NCI-H2196 (cell line): ENCODE data around the gene LDB1.
A peak's percentile ranks its signal among the peaks of the same experiment; 100 is the strongest.

Experiments
- DNase-seq: peaks from one replicate; lab custom pipeline; 2025; ENCODE audit not compliant: unreplicated experiment; lab: John Stamatoyannopoulos, UW

Gene LDB1

GRCh38 chr10:102135956-102136526, 15.9 kb upstream of the LDB1 start:
- DNase-seq: peak; percentile 14

- no peak for DNase-seq
Observed at GRCh38 chr10:102134416-102134815, 14.2 kb upstream of the LDB1 start.

DNA sequence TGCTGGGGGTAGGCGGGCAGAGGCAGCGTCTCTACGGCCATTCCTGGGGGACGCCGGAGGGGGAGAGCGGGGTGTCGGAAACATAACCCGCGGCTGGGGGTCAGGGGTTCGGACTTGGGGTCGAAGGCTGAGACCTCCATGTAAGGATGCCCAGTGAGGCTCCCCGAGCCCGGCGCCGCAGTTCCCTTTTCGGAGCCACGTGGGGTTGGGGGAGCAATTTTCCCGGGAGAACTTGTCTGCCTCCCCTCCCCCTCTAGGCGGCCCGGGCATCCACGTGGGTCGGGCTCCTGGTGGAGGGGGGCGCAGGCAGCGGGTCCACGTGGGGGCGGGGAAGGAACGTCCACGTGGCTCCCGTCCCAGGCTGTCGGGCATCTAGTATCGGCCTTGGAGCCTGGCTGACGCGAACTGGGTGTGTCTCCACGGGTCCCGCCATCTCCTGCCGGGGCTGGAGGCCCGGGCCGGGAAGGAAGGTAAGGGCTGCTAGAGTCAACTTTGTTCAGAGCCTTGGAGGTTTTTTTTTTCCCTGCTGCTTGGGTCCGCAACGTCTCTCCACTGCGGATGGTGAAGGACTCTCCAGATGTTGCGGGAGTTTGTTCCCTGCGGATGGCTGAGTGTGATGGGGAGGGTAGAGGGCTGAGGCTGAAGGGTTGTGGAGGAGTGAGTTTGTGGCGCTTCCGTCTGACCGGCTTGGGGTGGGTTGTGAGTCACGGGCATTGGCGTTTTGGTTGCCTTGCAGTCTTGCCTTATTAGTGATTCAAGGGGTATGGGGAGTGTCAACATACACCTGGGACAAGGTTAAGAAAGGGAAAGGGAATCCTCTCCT, 13.4 kb upstream of the LDB1 start:
- no peak for DNase-seq

DNA sequence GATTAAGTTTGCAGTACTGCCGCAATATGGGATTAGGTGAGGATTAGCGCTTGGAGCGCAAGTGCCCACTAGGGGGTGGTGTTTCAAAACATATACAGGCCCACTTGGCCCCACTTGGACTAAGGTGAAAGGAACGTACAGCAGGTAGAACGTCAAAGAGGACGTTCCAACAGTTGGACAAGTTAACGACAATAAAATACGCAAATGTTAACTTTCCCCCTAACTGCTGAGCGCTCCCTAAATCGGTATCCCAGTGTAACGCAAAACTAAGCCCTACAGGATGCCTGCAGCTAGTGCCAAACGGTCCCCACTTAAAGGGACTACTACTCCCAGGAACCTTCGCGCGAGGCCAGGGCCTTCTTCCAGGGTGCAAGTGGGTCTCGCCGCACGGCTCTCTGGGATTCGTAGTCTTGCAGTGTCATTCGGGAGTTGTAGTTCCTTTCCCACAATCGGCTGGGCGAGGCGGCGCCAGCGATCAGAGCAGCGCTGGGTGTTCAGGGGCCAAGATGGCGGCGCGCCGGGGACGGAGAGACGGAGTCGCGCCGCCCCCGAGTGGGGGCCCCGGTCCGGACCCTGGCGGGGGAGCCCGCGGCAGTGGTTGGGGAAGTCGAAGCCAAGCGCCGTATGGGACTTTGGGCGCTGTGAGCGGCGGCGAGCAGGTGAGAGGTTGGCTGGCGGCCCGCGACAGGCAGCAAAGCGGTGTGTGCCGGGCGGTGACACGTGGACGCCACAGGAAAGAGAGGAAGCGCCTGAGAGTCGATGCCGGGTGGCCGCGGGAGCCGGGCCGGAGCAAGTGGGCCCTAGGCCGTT, 12.6 kb upstream of the LDB1 start, which contains the start of gene PPRC1:
Gene PPRC1, plus strand, starts transcription at position 478 of the 810 bp plus-strand sequence. Its CDS starts 29 bp downstream, at position 507.
- DNase-seq: peak; percentile 85

DNA sequence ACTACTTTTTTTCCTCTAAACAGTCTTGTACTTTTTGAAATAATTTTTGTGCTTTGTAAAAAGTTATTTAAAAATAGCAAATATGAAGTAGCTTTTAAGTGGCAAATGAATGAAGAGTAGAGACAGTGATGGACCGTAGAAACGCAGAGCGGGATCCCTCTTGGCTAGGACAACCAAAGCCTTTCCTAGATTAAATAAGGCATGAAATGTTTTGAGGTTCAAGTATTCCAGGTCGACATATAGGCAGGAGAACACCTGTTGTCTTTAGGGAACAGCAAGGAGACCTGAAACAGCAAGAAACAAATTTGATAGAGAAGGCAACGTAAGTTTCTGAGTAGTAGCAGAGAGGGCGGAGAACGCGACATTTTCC, 12.0 kb upstream of the LDB1 start:
- no peak for DNase-seq

- no peak for DNase-seq
Observed at GRCh38 chr10:102131286-102132170, 11.4 kb upstream of the LDB1 start.

GRCh38 chr10:102123223-102123622, 3.1 kb upstream of the LDB1 start:
- DNase-seq: no peak

DNA sequence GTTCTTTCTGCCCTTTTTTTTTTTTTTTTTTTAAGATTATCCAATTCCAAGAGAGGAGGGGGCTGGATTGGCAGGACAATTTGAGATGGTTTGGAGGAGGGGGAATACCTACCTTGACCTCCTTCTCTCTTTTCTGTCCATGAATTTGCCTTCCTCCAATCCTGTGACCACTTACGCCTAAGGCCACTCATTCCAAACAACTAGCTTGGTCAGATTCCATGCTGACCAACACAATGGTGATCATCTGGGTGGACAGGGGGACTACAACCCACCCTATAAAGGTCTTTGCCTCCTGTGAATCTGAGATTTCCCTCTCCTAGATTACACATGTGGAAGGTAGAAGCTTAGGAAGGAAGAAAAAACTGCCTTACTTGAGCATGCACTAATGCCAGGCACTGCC, 2.3 kb upstream of the LDB1 start:
- DNase-seq: no peak

- DNase-seq: no peak
Observed at GRCh38 chr10:102121739-102122372, 1.7 kb upstream of the LDB1 start.

DNA sequence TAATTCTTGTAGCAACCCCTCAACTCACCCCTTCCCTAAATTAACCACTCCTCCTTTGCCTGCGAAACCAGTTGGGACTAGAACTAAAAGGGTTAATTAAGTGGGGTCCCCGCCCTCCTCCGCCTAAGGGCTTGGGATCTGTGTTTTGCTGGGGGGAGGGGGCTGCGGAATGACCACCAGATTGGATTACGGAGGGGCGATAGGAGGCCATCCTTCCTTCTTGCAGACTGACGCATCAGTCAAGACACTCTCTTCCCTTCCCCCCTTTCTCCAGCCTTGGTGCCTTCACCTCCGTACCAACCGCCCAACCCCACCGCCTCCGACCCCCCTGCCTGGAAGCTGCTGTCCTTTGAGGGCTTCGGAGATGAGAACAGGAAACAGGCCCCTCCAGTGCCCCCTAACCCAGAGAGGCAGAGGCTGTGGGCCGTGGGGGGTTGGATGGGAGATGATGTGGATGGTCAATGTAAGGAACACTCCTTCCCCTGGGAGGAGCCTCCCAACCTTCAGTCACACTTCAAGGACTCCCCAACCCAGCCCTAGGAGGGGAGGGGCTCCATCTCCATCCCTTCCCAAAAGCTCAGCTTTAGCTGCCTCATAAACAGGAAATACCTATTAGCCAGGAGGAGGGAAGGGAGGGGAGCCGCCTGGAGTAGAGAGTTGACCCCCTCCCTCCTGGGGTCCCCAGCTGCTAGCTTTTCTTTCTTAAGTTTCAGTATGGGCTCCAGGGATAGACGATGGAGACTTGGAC, 997 bp upstream of the LDB1 start:
- DNase-seq: peak; percentile 28

GRCh38 chr10:102119417-102120141, 589 bp downstream of the LDB1 start:
- DNase-seq: peak; percentile 11

DNA sequence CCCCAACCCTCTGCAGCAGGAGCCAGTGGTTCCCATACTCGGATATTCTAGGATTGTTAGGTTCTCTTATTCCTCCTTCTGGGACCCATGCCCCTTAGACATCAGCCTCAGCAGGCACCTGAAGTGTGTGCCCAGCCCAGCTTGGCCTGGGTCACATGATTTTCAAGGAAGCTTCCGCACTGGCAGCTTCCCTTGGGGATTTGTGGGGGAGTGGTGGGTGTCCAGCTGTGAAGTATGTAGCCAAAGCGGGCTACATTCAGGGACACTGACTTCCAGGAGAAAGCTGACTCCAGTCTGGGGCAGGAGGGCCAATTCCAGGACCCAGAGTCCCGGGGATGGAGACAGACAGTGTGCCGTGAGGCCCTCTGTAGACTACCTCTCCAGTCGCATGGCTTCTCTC, 1.3 kb downstream of the LDB1 start:
- no peak for DNase-seq

- DNase-seq: peak; percentile 67
Observed at GRCh38 chr10:102117391-102118159, 2.6 kb downstream of the LDB1 start.

- no peak for DNase-seq
Observed at GRCh38 chr10:102116656-102117055, 3.5 kb downstream of the LDB1 start.

DNA sequence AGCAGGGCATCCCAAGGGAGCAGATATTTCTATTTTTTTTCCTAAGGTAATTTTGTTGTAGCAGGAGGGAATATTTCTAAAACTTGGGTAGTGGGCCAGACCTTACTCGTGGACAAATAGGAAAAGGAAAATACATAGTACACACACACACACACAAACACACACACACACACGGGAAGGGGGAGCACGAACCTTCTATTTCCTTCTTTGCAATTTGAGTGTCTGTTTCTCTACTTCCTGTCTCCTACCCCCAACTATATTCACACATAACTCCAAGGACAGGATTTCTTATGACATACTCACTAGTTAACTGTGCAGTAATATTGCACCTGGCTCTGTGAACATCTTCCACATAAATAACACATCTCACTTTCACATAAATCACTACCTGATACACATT, 4.4 kb downstream of the LDB1 start:
- no peak for DNase-seq

GRCh38 chr10:102114861-102115618, 5.1 kb downstream of the LDB1 start:
- peak; percentile 76 for DNase-seq
